GM23338 (cell line): ENCODE data around the gene ROCK2.

Source experiments
- CREB1 ChIP-seq: fragments of 250-450 bp; sonication (Bioruptor Pico); IDR thresholded peaks from 2 replicates; pipeline ENCODE4 v1.5.0; 2020; ENCODE audit warnings: low read depth, mild to moderate bottlenecking, moderate library complexity
- EZH2 ChIP-seq: fragments of 200-600 bp; sonication (generic); IDR thresholded peaks from one replicate; pipeline ENCODE4 v1.8.0; 2017; ENCODE audit warnings: antibody characterized with exemption, mild to moderate bottlenecking, low read depth; ENCODE audit not compliant: unreplicated experiment
- EZH2phosphoT487 ChIP-seq: fragments of 200-600 bp; sonication (generic); IDR thresholded peaks from one replicate; pipeline ENCODE4 v1.8.1; 2018; ENCODE audit warnings: antibody characterized with exemption; ENCODE audit not compliant: unreplicated experiment
- JUNB ChIP-seq: IDR thresholded peaks from one replicate; pipeline ENCODE4 v1.6.1; 2016; ENCODE audit warnings: antibody characterized with exemption; ENCODE audit not compliant: unreplicated experiment
- NANOG ChIP-seq: IDR thresholded peaks from 2 replicates; pipeline ENCODE4 v1.6.1; 2016; ENCODE audit warnings: antibody characterized with exemption, borderline replicate concordance
- POLR2AphosphoS5 ChIP-seq: IDR thresholded peaks from 2 replicates; pipeline ENCODE4 v1.6.1; 2016; ENCODE audit warnings: antibody characterized with exemption, low read depth
- STAT1 ChIP-seq: IDR thresholded peaks from one replicate; pipeline ENCODE4 v1.6.1; 2016; ENCODE audit warnings: antibody characterized with exemption; ENCODE audit not compliant: unreplicated experiment
- ZNF331 ChIP-seq: fragments of 250-450 bp; sonication (Bioruptor Pico); IDR thresholded peaks from 2 replicates; pipeline ENCODE4 v1.5.0; 2020; ENCODE audit warnings: low read depth, mild to moderate bottlenecking, moderate library complexity
- TF ChIP-seq, protein P1 (sequence below), 2 experiments: fragments of 200-600 bp in 1 of 2; sonication (generic) in 1 of 2; conservative IDR thresholded peaks; 2 replicates each; pipeline versions ENCODE4 v1.5.1 to v1.6.1; 2016 to 2017; ENCODE audit warnings: antibody characterized with exemption in 2 of 2, low read depth in 2 of 2, mild to moderate bottlenecking in 2 of 2, moderate library complexity in 1 of 2
- TF ChIP-seq, protein P2 (sequence below): IDR thresholded peaks from 2 replicates; pipeline ENCODE4 v1.6.1; 2016; ENCODE audit warnings: antibody characterized with exemption
- TF ChIP-seq, protein P3 (sequence below): IDR thresholded peaks from one replicate; pipeline ENCODE4 v1.6.1; 2018; ENCODE audit warnings: antibody characterized with exemption; ENCODE audit not compliant: unreplicated experiment

DNA sequence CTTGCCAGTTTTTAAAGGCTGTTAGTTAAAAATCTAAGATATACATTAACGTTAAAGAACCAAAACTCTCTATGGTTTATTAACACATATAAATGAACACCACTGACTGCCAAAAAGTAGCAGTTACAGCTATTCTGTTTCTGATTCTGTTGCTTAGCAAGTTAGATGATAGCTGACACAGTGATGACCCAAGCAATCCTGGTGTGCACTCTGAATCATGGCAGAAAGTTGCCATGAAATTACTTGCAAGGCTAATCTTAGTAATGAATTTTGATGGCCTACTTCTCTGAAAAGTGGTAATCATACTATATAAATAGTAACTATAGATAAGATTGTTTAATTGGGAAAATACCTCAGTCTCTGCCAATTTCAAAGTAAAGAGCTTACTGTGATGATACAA lies 57.7 kb downstream of the ROCK2 start:
- TF ChIP-seq POLR2AphosphoS5 (no peak), EZH2 (no peak), NANOG (no peak), CREB1 (no peak), EZH2phosphoT487 (no peak), STAT1 (no peak), JUNB (no peak), ZNF331 (no peak)
- TF ChIP-seq, protein P1, sequence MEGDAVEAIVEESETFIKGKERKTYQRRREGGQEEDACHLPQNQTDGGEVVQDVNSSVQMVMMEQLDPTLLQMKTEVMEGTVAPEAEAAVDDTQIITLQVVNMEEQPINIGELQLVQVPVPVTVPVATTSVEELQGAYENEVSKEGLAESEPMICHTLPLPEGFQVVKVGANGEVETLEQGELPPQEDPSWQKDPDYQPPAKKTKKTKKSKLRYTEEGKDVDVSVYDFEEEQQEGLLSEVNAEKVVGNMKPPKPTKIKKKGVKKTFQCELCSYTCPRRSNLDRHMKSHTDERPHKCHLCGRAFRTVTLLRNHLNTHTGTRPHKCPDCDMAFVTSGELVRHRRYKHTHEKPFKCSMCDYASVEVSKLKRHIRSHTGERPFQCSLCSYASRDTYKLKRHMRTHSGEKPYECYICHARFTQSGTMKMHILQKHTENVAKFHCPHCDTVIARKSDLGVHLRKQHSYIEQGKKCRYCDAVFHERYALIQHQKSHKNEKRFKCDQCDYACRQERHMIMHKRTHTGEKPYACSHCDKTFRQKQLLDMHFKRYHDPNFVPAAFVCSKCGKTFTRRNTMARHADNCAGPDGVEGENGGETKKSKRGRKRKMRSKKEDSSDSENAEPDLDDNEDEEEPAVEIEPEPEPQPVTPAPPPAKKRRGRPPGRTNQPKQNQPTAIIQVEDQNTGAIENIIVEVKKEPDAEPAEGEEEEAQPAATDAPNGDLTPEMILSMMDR (conservative IDR thresholded peaks at IDR 0.05; ENCODE audit: low read depth in 2 of 2) = no peak
- TF ChIP-seq, protein P2, sequence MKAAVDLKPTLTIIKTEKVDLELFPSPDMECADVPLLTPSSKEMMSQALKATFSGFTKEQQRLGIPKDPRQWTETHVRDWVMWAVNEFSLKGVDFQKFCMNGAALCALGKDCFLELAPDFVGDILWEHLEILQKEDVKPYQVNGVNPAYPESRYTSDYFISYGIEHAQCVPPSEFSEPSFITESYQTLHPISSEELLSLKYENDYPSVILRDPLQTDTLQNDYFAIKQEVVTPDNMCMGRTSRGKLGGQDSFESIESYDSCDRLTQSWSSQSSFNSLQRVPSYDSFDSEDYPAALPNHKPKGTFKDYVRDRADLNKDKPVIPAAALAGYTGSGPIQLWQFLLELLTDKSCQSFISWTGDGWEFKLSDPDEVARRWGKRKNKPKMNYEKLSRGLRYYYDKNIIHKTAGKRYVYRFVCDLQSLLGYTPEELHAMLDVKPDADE = no peak
- TF ChIP-seq, protein P3, sequence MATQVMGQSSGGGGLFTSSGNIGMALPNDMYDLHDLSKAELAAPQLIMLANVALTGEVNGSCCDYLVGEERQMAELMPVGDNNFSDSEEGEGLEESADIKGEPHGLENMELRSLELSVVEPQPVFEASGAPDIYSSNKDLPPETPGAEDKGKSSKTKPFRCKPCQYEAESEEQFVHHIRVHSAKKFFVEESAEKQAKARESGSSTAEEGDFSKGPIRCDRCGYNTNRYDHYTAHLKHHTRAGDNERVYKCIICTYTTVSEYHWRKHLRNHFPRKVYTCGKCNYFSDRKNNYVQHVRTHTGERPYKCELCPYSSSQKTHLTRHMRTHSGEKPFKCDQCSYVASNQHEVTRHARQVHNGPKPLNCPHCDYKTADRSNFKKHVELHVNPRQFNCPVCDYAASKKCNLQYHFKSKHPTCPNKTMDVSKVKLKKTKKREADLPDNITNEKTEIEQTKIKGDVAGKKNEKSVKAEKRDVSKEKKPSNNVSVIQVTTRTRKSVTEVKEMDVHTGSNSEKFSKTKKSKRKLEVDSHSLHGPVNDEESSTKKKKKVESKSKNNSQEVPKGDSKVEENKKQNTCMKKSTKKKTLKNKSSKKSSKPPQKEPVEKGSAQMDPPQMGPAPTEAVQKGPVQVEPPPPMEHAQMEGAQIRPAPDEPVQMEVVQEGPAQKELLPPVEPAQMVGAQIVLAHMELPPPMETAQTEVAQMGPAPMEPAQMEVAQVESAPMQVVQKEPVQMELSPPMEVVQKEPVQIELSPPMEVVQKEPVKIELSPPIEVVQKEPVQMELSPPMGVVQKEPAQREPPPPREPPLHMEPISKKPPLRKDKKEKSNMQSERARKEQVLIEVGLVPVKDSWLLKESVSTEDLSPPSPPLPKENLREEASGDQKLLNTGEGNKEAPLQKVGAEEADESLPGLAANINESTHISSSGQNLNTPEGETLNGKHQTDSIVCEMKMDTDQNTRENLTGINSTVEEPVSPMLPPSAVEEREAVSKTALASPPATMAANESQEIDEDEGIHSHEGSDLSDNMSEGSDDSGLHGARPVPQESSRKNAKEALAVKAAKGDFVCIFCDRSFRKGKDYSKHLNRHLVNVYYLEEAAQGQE = no peak
